ENCODE results near the gene MGAT5B. TPM values are rescaled to one million over a fixed set of nuclear protein-coding genes. Genes with fewer than 3 reads are reported as not detected.

Gene MGAT5B
- total RNA-seq, 4 donors from 2014 or later: 0.19 to 0.47 TPM; not detected in 2

- DNase-seq (ENCODE audit: low spot score in 2 of 2): no peak
- WGBS, 2 donors: 33 to 50% methylated on average over 2 of the region's 2 CpGs
- TF ChIP-seq CTCF (IDR thresholded peaks at IDR 0.05) (no peak), POLR2A (IDR thresholded peaks at IDR 0.05) (no peak)
- H3K4me3 ChIP-seq (ENCODE audit: low read depth, poor library complexity, severe bottlenecking): no peak overlapping the region
- intact Hi-C loops (cut with DNase I; ENCODE audit: low total_unique reads): no loop called here
These were observed 85.7 kb downstream of the MGAT5B start for GRCh38 chr17:76953946-76954345.

DNA sequence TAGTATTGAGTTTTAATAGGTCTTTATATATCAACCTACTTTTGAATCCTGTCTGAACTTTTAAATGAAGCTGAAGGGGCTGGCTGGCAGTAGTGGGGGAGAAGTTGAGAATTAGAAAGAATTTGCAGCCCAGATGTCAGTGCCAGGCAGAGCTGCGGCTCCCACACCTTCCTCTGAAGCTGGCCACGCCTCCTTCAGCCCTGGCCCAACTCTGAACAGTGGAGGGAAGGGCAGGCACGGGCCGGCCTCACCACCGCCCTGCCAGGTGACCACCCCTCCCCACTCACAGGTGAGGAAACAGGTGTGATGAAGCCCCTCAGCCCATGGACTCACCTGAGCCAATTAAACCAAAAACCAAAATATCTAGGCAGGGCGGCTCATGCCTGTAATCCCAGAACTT, 87.0 kb downstream of the MGAT5B start:
- DNase-seq (ENCODE audit: low spot score in 2 of 2): no peak
- TF ChIP-seq POLR2A (IDR thresholded peaks at IDR 0.05): no peak
- intact Hi-C loops (cut with DNase I; ENCODE audit: low total_unique reads): no loop called here
- WGBS, 2 donors: 54 to 57% methylated on average over 6 of the region's 6 CpGs
- no peak overlapping the region for H3K4me3 ChIP-seq (ENCODE audit: low read depth, poor library complexity, severe bottlenecking)

GRCh38 chr17:76956846-76957540, 88.8 kb downstream of the MGAT5B start:
- TF ChIP-seq POLR2A (IDR thresholded peaks at IDR 0.05) (no peak), CTCF (IDR thresholded peaks at IDR 0.05) (no peak)
- 83 to 86% methylated on average over 17 of the region's 17 CpGs for WGBS, 2 donors
- DNase-seq (ENCODE audit: low spot score in 2 of 2): no peak
- no peak overlapping the region for H3K4me3 ChIP-seq (ENCODE audit: low read depth, poor library complexity, severe bottlenecking)
- intact Hi-C loops (cut with DNase I; ENCODE audit: low total_unique reads): no loop called here

DNA sequence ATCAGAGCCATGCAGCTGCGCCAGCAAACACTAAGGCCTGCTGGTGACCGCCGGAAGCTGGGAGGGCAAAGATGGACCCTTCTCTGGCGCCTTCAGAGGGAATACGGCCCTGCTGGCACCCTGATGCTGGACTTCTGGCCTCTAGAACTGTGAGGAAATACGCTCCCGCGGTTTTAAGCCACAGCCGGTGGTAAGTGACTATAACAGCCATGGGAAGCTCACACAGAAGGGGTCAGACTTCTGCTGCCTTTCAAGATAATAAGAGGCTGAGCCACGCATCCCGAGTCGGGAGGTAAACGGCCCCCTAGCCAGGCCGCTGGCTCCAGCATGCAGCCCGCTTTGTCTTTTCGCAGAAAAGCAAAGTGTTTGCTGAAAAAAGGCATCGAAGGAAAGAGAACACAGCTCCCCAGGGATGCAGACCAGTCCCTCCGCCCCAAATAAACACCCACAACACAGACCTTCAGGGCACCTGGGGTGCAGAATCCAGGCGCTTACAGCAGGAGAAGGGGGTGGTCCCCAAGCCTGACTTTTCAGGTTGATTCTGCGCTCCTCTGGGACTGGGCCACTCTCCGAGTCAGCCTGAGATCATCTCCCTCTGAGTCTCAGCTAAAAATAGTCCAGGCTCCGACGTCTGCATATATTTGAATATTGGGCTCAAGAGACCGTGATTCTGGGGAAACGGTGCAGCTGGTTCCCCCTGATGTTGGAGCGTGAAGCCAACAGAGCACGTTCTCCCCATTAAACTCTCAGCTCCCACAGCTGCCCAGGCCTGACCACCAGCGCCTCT, 89.7 kb downstream of the MGAT5B start:
- TF ChIP-seq POLR2A (IDR thresholded peaks at IDR 0.05): no peak
- no peak for TF ChIP-seq CTCF (IDR thresholded peaks at IDR 0.05)
- intact Hi-C loops (cut with DNase I; ENCODE audit: low total_unique reads): no loop called here
- WGBS, 2 donors: 51 to 58% methylated on average over 28 of the region's 28 CpGs
- no peak overlapping the region for H3K4me3 ChIP-seq (ENCODE audit: low read depth, poor library complexity, severe bottlenecking)
- no peak for DNase-seq (ENCODE audit: low spot score in 2 of 2)

GRCh38 chr17:76958974-76959373, 90.8 kb downstream of the MGAT5B start:
- 77 to 78% methylated on average over 9 of the region's 9 CpGs for WGBS, 2 donors
- H3K4me3 ChIP-seq (ENCODE audit: low read depth, poor library complexity, severe bottlenecking): no peak overlapping the region
- no peak for DNase-seq (ENCODE audit: low spot score in 2 of 2)
- intact Hi-C loops (cut with DNase I; ENCODE audit: low total_unique reads): no loop called here
- TF ChIP-seq CTCF (IDR thresholded peaks at IDR 0.05) (no peak), POLR2A (IDR thresholded peaks at IDR 0.05) (no peak)

DNA sequence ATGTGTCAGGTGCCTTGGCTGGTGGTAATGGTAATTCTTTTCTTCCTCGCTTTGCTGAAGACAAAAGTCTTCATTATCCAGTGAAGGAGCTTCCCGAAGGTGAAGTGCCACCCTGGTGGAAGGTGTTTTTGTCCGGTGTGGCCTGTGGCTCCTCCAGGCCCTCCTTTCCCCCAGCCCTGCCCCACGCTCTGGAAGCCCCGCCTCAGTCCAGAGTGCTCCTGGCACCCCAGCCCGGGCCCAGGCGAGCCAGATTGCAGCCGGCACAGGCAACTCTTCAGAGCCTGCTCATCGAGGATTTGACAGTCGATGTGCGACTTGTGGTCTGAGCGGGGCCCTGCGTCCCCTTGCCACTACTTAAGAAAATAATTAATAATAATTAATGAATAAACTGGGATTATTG, 93.7 kb downstream of the MGAT5B start:
- no peak overlapping the region for H3K4me3 ChIP-seq (ENCODE audit: low read depth, poor library complexity, severe bottlenecking)
- DNase-seq (ENCODE audit: low spot score in 2 of 2): no peak
- no peak for TF ChIP-seq CTCF (IDR thresholded peaks at IDR 0.05)
- TF ChIP-seq POLR2A (IDR thresholded peaks at IDR 0.05): no peak
- intact Hi-C loops (cut with DNase I; ENCODE audit: low total_unique reads): no loop called here
- WGBS, 2 donors: 75 to 80% methylated on average over 13 of the region's 13 CpGs

Measured in lower leg skin (tissue), 4 donors.